ENCODE data around the gene VTA1. TPM values are rescaled to one million over a fixed set of nuclear protein-coding genes. Genes with fewer than 3 reads are reported as not detected.

The VTA1 gene
- polyA plus RNA-seq, 3 donors = 15.9 to 97.3 (median 74.8) TPM

DNA sequence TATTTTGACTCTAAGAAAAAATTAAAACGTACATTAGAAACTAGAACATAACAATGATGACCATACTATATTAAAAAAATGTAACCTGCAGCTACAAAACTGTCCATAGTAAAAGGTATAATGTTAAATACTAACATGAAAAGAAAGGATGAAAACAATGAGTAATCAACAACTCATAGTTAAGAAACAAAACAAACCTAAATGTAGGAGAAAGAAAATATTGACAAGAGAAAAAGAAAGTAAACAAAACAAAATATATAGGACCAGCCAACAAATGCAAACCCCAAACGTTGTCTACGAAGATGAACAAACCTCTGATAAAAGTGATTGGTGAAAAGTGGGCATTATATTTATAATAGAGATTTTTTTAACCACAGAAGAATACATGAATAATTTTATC lies 113.7 kb downstream of the VTA1 start:
- peaks cover 0 to 8% (median 0%) of the 10 kb centered on the region in 7 donors for H3K9me3 Mint-ChIP-seq
- no CpG with 5 or more reads among the region's 3 CpGs for WGBS (ENCODE audit: insufficient coverage)

DNA sequence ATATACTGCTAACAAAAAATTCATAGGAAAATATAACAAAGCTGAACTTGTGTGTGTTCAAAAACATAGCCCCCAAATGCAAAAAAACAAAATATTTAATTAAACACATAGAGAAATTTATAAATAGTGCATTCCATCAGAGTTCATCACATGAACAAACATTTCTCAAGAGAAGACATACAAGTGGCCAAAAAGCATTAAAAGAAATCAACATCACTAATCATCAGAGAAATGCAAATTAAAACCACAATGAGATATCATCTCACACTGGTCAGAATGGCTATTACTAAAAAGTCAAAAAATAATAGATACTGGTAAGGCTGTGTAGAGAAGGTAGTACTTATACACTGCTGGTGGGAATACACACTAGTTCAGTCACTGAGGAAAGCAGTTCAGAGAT lies 115.2 kb downstream of the VTA1 start:
- TF ChIP-seq, protein P1, sequence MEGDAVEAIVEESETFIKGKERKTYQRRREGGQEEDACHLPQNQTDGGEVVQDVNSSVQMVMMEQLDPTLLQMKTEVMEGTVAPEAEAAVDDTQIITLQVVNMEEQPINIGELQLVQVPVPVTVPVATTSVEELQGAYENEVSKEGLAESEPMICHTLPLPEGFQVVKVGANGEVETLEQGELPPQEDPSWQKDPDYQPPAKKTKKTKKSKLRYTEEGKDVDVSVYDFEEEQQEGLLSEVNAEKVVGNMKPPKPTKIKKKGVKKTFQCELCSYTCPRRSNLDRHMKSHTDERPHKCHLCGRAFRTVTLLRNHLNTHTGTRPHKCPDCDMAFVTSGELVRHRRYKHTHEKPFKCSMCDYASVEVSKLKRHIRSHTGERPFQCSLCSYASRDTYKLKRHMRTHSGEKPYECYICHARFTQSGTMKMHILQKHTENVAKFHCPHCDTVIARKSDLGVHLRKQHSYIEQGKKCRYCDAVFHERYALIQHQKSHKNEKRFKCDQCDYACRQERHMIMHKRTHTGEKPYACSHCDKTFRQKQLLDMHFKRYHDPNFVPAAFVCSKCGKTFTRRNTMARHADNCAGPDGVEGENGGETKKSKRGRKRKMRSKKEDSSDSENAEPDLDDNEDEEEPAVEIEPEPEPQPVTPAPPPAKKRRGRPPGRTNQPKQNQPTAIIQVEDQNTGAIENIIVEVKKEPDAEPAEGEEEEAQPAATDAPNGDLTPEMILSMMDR (IDR thresholded peaks at IDR 0.05) = no peak
- H3K4me2 ChIP-seq (replicated peaks; ENCODE audit: extremely low read depth, low read length, poor library complexity, severe bottlenecking) = no peak overlapping the region
- intact Hi-C loops (cut with micrococcal nuclease) = no loop called here
- Mint-ChIP-seq H3K36me3 (no peaks in the 10 kb centered on the region), H3K9me3 (peaks cover 0 to 8% (median 0%) of the 10 kb centered on the region in 7 donors), H3K4me3 (no peak overlapping the region), H3K4me1 (no peaks in the 10 kb centered on the region), H3K27me3 (ENCODE audit: low read depth in 3 of 3) (peaks cover 0 to 2% (median 0%) of the 10 kb centered on the region in 3 donors), H3K27ac (no peak overlapping the region)
- no peak overlapping the region for H3K9ac ChIP-seq (ENCODE audit: insufficient read depth, low read length, poor library complexity, severe bottlenecking)
- H3K79me2 ChIP-seq (ENCODE audit: insufficient read depth, low read length) = no peaks in the 10 kb centered on the region
- no peaks in the 10 kb centered on the region for H3K36me3 ChIP-seq (replicated peaks in 1 of 2; ENCODE audit: control insufficient read depth in 1 of 2, insufficient read depth in 2 of 2, low read length in 2 of 2)
- no peaks in the 10 kb centered on the region for H3K4me1 ChIP-seq (ENCODE audit: control insufficient read depth in 1 of 2, insufficient read depth in 2 of 2, low read length in 2 of 2)
- no peak for DNase-seq
- H3K27me3 ChIP-seq (ENCODE audit: control insufficient read depth in 2 of 2, insufficient read depth in 2 of 2, low read length in 2 of 2) = no peaks in the 10 kb centered on the region
- H3K27ac ChIP-seq (ENCODE audit: low read depth in 1 of 2, low read length in 2 of 2) = no peak overlapping the region
- H3K4me3 ChIP-seq (replicated peaks in 1 of 3; ENCODE audit: low read depth in 2 of 3, low read length in 3 of 3) = no peak overlapping the region
- no peaks in the 10 kb centered on the region for H4K20me1 ChIP-seq (ENCODE audit: insufficient read depth, low read length)
- H3K9me3 ChIP-seq (replicated peaks in 1 of 2; ENCODE audit: control insufficient read depth in 1 of 2, insufficient read depth in 1 of 2, low read length in 2 of 2) = no peaks in the 10 kb centered on the region
- H2AFZ ChIP-seq (ENCODE audit: insufficient read depth, low read depth, low read length, poor library complexity, severe bottlenecking) = no peak overlapping the region

More for the DNA sequence above, 113.7 kb downstream of the VTA1 start:
- no peak overlapping the region for H3K9ac ChIP-seq (ENCODE audit: insufficient read depth, low read length, poor library complexity, severe bottlenecking)
- no peaks in the 10 kb centered on the region for H3K79me2 ChIP-seq (ENCODE audit: insufficient read depth, low read length)
- no peak for DNase-seq
- intact Hi-C loops (cut with micrococcal nuclease) = no loop called here
- TF ChIP-seq, protein P1 (IDR thresholded peaks at IDR 0.05) = no peak
- no peak overlapping the region for H3K4me3 ChIP-seq (replicated peaks in 1 of 3; ENCODE audit: low read depth in 2 of 3, low read length in 3 of 3)
- H2AFZ ChIP-seq (ENCODE audit: insufficient read depth, low read depth, low read length, poor library complexity, severe bottlenecking) = no peak overlapping the region
- no peak overlapping the region for H3K27ac ChIP-seq (ENCODE audit: low read depth in 1 of 2, low read length in 2 of 2)
- no peaks in the 10 kb centered on the region for H3K9me3 ChIP-seq (replicated peaks in 1 of 2; ENCODE audit: control insufficient read depth in 1 of 2, insufficient read depth in 1 of 2, low read length in 2 of 2)
- H3K4me3 Mint-ChIP-seq = no peak overlapping the region
- H3K27me3 ChIP-seq (ENCODE audit: control insufficient read depth in 2 of 2, insufficient read depth in 2 of 2, low read length in 2 of 2) = no peaks in the 10 kb centered on the region
- no peaks in the 10 kb centered on the region for H3K36me3 Mint-ChIP-seq
- H3K4me1 ChIP-seq (ENCODE audit: control insufficient read depth in 1 of 2, insufficient read depth in 2 of 2, low read length in 2 of 2) = no peaks in the 10 kb centered on the region
- no peak overlapping the region for H3K27ac Mint-ChIP-seq
- no peaks in the 10 kb centered on the region for H4K20me1 ChIP-seq (ENCODE audit: insufficient read depth, low read length)
- no peaks in the 10 kb centered on the region for H3K36me3 ChIP-seq (replicated peaks in 1 of 2; ENCODE audit: control insufficient read depth in 1 of 2, insufficient read depth in 2 of 2, low read length in 2 of 2)
- no peaks in the 10 kb centered on the region for H3K4me1 Mint-ChIP-seq
- H3K4me2 ChIP-seq (replicated peaks; ENCODE audit: extremely low read depth, low read length, poor library complexity, severe bottlenecking) = no peak overlapping the region
- H3K27me3 Mint-ChIP-seq (ENCODE audit: low read depth in 3 of 3) = peaks cover 1 to 2% (median 1%) of the 10 kb centered on the region in 3 donors
